H1 (cell line): Measurements from ENCODE around the gene CEP70. TPM values are rescaled to one million over a fixed set of nuclear protein-coding genes. Genes with fewer than 3 reads are reported as not detected.

Experiments
- CTCF ChIA-PET: fragments of 300-600 bp; sonication (Branson Sonifier 250); formaldehyde crosslinking; loops from one replicate; lab custom pipeline; 2021; ENCODE audit not compliant: partially characterized antibody; lab: Charles Lee
- POLR2A ChIA-PET: fragments of 300-600 bp; sonication (Branson Sonifier 250); formaldehyde crosslinking; loops from one replicate; lab custom pipeline; 2021; ENCODE audit warnings: inconsistent platforms; ENCODE audit not compliant: partially characterized antibody; lab: Charles Lee
- DNase-seq, 2 experiments: peaks; one replicate each; pipeline versions ENCODE4 v3.0.0 to v3.0.0-alpha.2; 2010 to 2022; ENCODE audit warnings: low spot score in 2 of 2, low read depth in 1 of 2, mixed read lengths in 1 of 2
- FAIRE-seq: peaks from 2 replicates; lab custom pipeline; 2011; peaks lifted over from hg19 to GRCh38; lab: Jason Lieb, UNC
- H2AFZ ChIP-seq: 2 replicates; pipeline ENCODE4 v1.8.1; 2012; ENCODE audit warnings: low read length, inconsistent platforms
- H2AK5ac ChIP-seq: 2 replicates; pipeline ENCODE4 v1.6.1; 2013; ENCODE audit warnings: low read depth, low read length
- H2BK120ac ChIP-seq: replicated peaks from 2 replicates; pipeline ENCODE3; 2013; ENCODE audit warnings: low read depth, low read length, inconsistent platforms
- H2BK12ac ChIP-seq: 2 replicates; pipeline ENCODE4 v1.6.1; 2013; ENCODE audit warnings: low read depth, low read length
- H2BK15ac ChIP-seq: 2 replicates; pipeline ENCODE4 v1.6.1; 2013; ENCODE audit warnings: low read length
- H2BK20ac ChIP-seq: 2 replicates; pipeline ENCODE4 v1.6.1; 2013; ENCODE audit warnings: low read length
- H2BK5ac ChIP-seq: 2 replicates; pipeline ENCODE4 v1.6.1; 2013; ENCODE audit warnings: low read depth, low read length
- H3K14ac ChIP-seq: 2 replicates; pipeline ENCODE4 v1.6.1; 2013; ENCODE audit warnings: inconsistent platforms; ENCODE audit not compliant: insufficient read length
- H3K18ac ChIP-seq: 2 replicates; pipeline ENCODE4 v1.6.1; 2013; ENCODE audit warnings: low read length; ENCODE audit errors: extremely low read depth
- H3K23ac ChIP-seq: 2 replicates; pipeline ENCODE4 v1.6.1; 2013; ENCODE audit warnings: inconsistent platforms; ENCODE audit not compliant: insufficient read length
- H3K23me2 ChIP-seq: 2 replicates; pipeline ENCODE4 v1.6.1; 2013; ENCODE audit warnings: low read depth, low read length
- H3K27ac ChIP-seq: 2 replicates; pipeline ENCODE4 v1.6.1; 2011; ENCODE audit warnings: low read depth, low read length, inconsistent platforms
- H3K27me3 ChIP-seq, 4 experiments: replicated peaks in 1 of 4; 1 replicate in 1 of 4; 2 replicates in 3 of 4; pipeline versions ENCODE4 v1.6.1 to v1.8.1; 2011 to 2013; ENCODE audit warnings: low read length in 3 of 4, mild to moderate bottlenecking in 3 of 4, inconsistent platforms in 2 of 4, mixed read lengths in 2 of 4, moderate library complexity in 1 of 4; ENCODE audit not compliant: control insufficient read depth in 3 of 4, insufficient read depth in 3 of 4; ENCODE audit errors: extremely low read depth in 1 of 4
- H3K36me3 ChIP-seq, 4 experiments: 2 replicates each; pipeline versions ENCODE4 v1.6.1 to v1.8.1; 2011 to 2013; ENCODE audit warnings: mild to moderate bottlenecking in 4 of 4, low read length in 3 of 4, moderate library complexity in 2 of 4, control low read depth in 1 of 4, inconsistent platforms in 1 of 4; ENCODE audit not compliant: insufficient read depth in 4 of 4, control insufficient read depth in 2 of 4
- H3K4ac ChIP-seq: replicated peaks from 2 replicates; pipeline ENCODE3; 2013; ENCODE audit warnings: low read length, low read depth, mixed read lengths, inconsistent platforms; ENCODE audit not compliant: insufficient read length
- H3K4me1 ChIP-seq, 4 experiments: replicated peaks in 1 of 4; 1 replicate in 1 of 4; 2 replicates in 3 of 4; pipeline versions ENCODE4 v1.6.1 to v1.8.1; 2011 to 2013; ENCODE audit warnings: low read length in 3 of 4, inconsistent platforms in 2 of 4, mixed read lengths in 1 of 4; ENCODE audit not compliant: insufficient read depth in 4 of 4, control insufficient read depth in 3 of 4
- H3K4me2 ChIP-seq, 2 experiments: 2 replicates each; pipeline versions ENCODE4 v1.6.1 to v1.8.1; 2011 to 2013; ENCODE audit warnings: low read depth in 2 of 2, low read length in 2 of 2, control low read depth in 1 of 2, inconsistent platforms in 1 of 2, mild to moderate bottlenecking in 1 of 2; ENCODE audit not compliant: insufficient read depth in 1 of 2
- H3K4me3 ChIP-seq, 4 experiments: fragments of 200-600, 300-600 bp in 1 of 4; sonication (generic), shearing (Covaris generic), sonication (Bioruptor Twin) in 1 of 4; 2 replicates each; pipeline versions ENCODE4 v1.5.1 to v1.8.1; 2011 to 2016; ENCODE audit warnings: low read length in 4 of 4, low read depth in 3 of 4, control low read depth in 2 of 4, inconsistent platforms in 2 of 4, mild to moderate bottlenecking in 2 of 4, mixed read lengths in 1 of 4, moderate library complexity in 1 of 4; ENCODE audit not compliant: insufficient read depth in 2 of 4; ENCODE audit errors: extremely low read depth in 1 of 4
- H3K56ac ChIP-seq: replicated peaks from 2 replicates; pipeline ENCODE3; 2013; ENCODE audit warnings: low read depth, mild to moderate bottlenecking, mixed read lengths, low read length, inconsistent platforms; ENCODE audit not compliant: insufficient read length
- H3K79me1 ChIP-seq: 2 replicates; pipeline ENCODE4 v1.6.1; 2013; ENCODE audit warnings: low read depth, low read length, control low read depth
- H3K79me2 ChIP-seq, 2 experiments: 2 replicates each; pipeline versions ENCODE4 v1.6.1 to v1.8.1; 2012 to 2013; ENCODE audit warnings: low read length in 2 of 2, mild to moderate bottlenecking in 2 of 2, inconsistent platforms in 1 of 2; ENCODE audit not compliant: insufficient read depth in 2 of 2, control insufficient read depth in 1 of 2
- H3K9ac ChIP-seq, 4 experiments: replicated peaks in 1 of 4; 1 replicate in 1 of 4; 2 replicates in 3 of 4; pipeline versions ENCODE4 v1.6.1 to v1.8.1; 2011 to 2013; ENCODE audit warnings: low read depth in 3 of 4, low read length in 3 of 4, control low read depth in 2 of 4, mild to moderate bottlenecking in 2 of 4, moderate library complexity in 2 of 4, inconsistent platforms in 1 of 4; ENCODE audit errors: extremely low read depth in 1 of 4
- H3K9me3 ChIP-seq, 2 experiments: 2 replicates each; pipeline versions ENCODE4 v1.6.1 to v1.8.1; 2012 to 2013; ENCODE audit warnings: mild to moderate bottlenecking in 2 of 2, moderate library complexity in 2 of 2, control low read depth in 1 of 2, inconsistent platforms in 1 of 2, low read depth in 1 of 2, low read length in 1 of 2, mixed read lengths in 1 of 2; ENCODE audit not compliant: insufficient read depth in 2 of 2
- H4K20me1 ChIP-seq, 2 experiments: replicated peaks in 1 of 2; 2 replicates each; pipeline versions ENCODE3 to v1.8.1; 2011 to 2013; ENCODE audit warnings: inconsistent platforms in 2 of 2, low read length in 2 of 2, mild to moderate bottlenecking in 1 of 2; ENCODE audit not compliant: insufficient read depth in 2 of 2, control insufficient read depth in 1 of 2
- H4K5ac ChIP-seq: 2 replicates; pipeline ENCODE4 v1.6.1; 2013; ENCODE audit warnings: low read length, low read depth, mixed read lengths, inconsistent platforms; ENCODE audit not compliant: insufficient read length
- H4K8ac ChIP-seq: 2 replicates; pipeline ENCODE4 v1.8.0; 2013; ENCODE audit warnings: mild to moderate bottlenecking, moderate library complexity, low read length, inconsistent platforms; ENCODE audit not compliant: insufficient read depth; ENCODE audit errors: extremely low read depth
- H4K91ac ChIP-seq: replicated peaks from 2 replicates; pipeline ENCODE3; 2013; ENCODE audit warnings: low read length, mixed read lengths, inconsistent platforms; ENCODE audit not compliant: insufficient read length
- ATF3 ChIP-seq: IDR thresholded peaks from 2 replicates; pipeline ENCODE4 v1.6.1; 2011; ENCODE audit warnings: low read depth, mild to moderate bottlenecking, low read length; ENCODE audit not compliant: insufficient read depth
- CEBPB ChIP-seq: IDR thresholded peaks from 2 replicates; pipeline ENCODE4 v1.6.1; 2012; ENCODE audit warnings: low read depth, low read length
- KDM1A ChIP-seq: fragments of 200-600, 300-600 bp; sonication (generic); IDR thresholded peaks from 2 replicates; pipeline ENCODE4 v1.7.1; 2016; ENCODE audit warnings: mild to moderate bottlenecking, low read length, borderline replicate concordance
- PHF8 ChIP-seq: fragments of 200-600 bp; sonication (generic); conservative IDR thresholded peaks from 2 replicates; pipeline ENCODE4 v1.7.1; 2012; ENCODE audit warnings: low read depth, mild to moderate bottlenecking, inconsistent platforms, low read length, moderate library complexity
- WGBS, 2 experiments: shearing (Covaris generic) in 1 of 2; methylation state at CpG; one replicate each; pipeline versions ENCODE4 v1.1.6 to v1.1.7; 2013 to 2015; ENCODE audit warnings: low lambda C conversion rate in 2 of 2, mixed read lengths in 2 of 2, inconsistent platforms in 1 of 2, low coverage in 1 of 2, missing lambda C conversion rate in 1 of 2; ENCODE audit not compliant: insufficient replicate concordance in 2 of 2, insufficient coverage in 1 of 2, insufficient read length in 1 of 2; ENCODE audit errors: extremely low coverage in 1 of 2, missing lambda C conversion rate in 1 of 2; 5-methylcytosine and 5-hydroxymethylcytosine counted together
- polyA plus RNA-seq, 7 experiments: library from polyadenylated mRNA; depleted of rRNA in 3 of 7; stranded (reverse) in 5 of 7; unstranded in 2 of 7; fragments of >200 nt in 5 of 7; fragments of 200-250 nt in 2 of 7; gene quantifications; 1 replicate in 5 of 7; 2 replicates in 1 of 7; 4 replicates in 1 of 7; pipeline versions ENCODE4 v1.2.1 to v1.2.3, GENCODE V29; 2011 to 2013; ENCODE audit warnings: missing spikeins in 2 of 7, mixed read lengths in 2 of 7
- total RNA-seq: library from RNA; stranded (reverse); fragmentation: NEBNext Ultra II Directional; extraction: Animal tissue kit (Norgen Biotek cat#: 25700); gene quantifications from 2 replicates; pipeline ENCODE4 v1.2.1, GENCODE V29; 2021

The CEP70 gene
- total and polyA plus RNA-seq, 2 of the 8 experiments (the other 6 are each of a cell fraction or from before 2014, with no cell fraction given): 3.9 to 26.2 TPM

DNA sequence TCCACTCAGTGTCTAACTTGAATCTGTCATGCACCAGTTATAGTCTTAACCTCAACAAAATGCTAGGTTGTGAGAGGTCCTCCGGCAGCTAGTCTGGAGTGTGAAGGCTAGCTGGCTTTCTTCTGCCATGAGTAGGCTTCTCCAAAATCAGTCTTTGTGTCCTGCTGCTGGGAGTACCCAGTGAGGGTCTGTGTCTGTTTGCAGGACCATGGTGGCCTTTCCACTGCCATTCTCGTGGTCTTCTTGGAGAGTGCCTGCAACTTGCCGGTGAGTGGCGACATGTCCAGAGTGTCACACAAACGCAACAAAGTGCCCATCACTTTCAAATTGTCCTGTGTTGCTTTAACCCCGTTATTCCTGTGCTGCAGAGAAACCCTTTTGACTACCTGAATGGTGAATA, 125.6 kb downstream of the CEP70 start:
- Histone ChIP-seq H3K14ac (no peak overlapping the region), H4K8ac (no peak overlapping the region), H3K79me1 (no peaks in the 10 kb centered on the region), H4K91ac (no peak overlapping the region), H2BK20ac (no peak overlapping the region), H3K4ac (no peak overlapping the region), H4K5ac (no peak overlapping the region), H2BK15ac (no peak overlapping the region), H3K27ac (no peak overlapping the region), H3K9me3 (no peaks in the 10 kb centered on the region), H3K23me2 (no peaks in the 10 kb centered on the region), H3K9ac (no peak overlapping the region), H3K36me3 (no peaks in the 10 kb centered on the region; a peak in 3 of 8 replicates), H3K79me2 (no peaks in the 10 kb centered on the region), H2BK5ac (no peak overlapping the region), H3K4me2 (no peak overlapping the region), H3K27me3 (no peaks in the 10 kb centered on the region), H3K4me1 (peaks cover 0 to 3% (median 0%) of the 10 kb centered on the region in 4 experiments; a peak in 4 of 7 replicates), H2BK120ac (no peak overlapping the region), H3K23ac (no peak overlapping the region), H2AFZ (no peak overlapping the region), H4K20me1 (no peaks in the 10 kb centered on the region), H3K56ac (no peak overlapping the region), H3K18ac (no peak overlapping the region), H2BK12ac (no peak overlapping the region), H3K4me3 (no peak overlapping the region), H2AK5ac (no peak overlapping the region)
- ChIA-PET CTCF (interaction anchor here (0.8 to 4.0 kb wide), 5 partner anchors 9 to 447 kb away, joined by 4 to 10 read pairs (median 5); no protein-coding TSS in a partner anchor), POLR2A (no interaction called here)
- 77% methylated on average over 6 of the region's 6 CpGs; no CpG with 5 or more reads in 1 of the 2 experiments for WGBS, 2 experiments
- FAIRE-seq: no peak
- DNase-seq: peak in 1 of 2 experiments; percentile 24
- TF ChIP-seq ATF3: no peak
- TF ChIP-seq KDM1A: no peak
- TF ChIP-seq CEBPB: no peak
- TF ChIP-seq PHF8: no peak
